Karpas-422 (cell line): ENCODE measurements around the gene REXO1. TPM values are rescaled to one million over a fixed set of nuclear protein-coding genes. Genes with fewer than 3 reads are reported as not detected.

Source experiments
- DNase-seq: peaks from one replicate; pipeline ENCODE4 v3.0.0-alpha.2; 2015
- H2AFZ ChIP-seq: fragments of 200-600 bp; sonication (generic); 2 replicates; pipeline ENCODE4 v1.6.1; 2014; ENCODE audit warnings: antibody characterized with exemption, low read length, mixed read lengths
- H3K27ac ChIP-seq: fragments of 200-600 bp; sonication (generic); 2 replicates; pipeline ENCODE4 v1.5.1; 2014; ENCODE audit warnings: mild to moderate bottlenecking, low read length, moderate library complexity
- H3K27me3 ChIP-seq: fragments of 200-600 bp; sonication (generic); 2 replicates; pipeline ENCODE4 v1.6.1; 2014; ENCODE audit warnings: low read length, mixed read lengths
- H3K36me3 ChIP-seq: fragments of 200-600 bp; sonication (generic); 2 replicates; pipeline ENCODE4 v1.6.1; 2014; ENCODE audit warnings: low read length, mixed read lengths; ENCODE audit not compliant: insufficient read depth
- H3K4me1 ChIP-seq: fragments of 200-600 bp; sonication (generic); 2 replicates; pipeline ENCODE4 v1.6.1; 2014; ENCODE audit warnings: mild to moderate bottlenecking, low read length, mixed read lengths
- H3K4me2 ChIP-seq: fragments of 200-600 bp; sonication (generic); 2 replicates; pipeline ENCODE4 v1.6.1; 2014; ENCODE audit warnings: low read length, low read depth, mild to moderate bottlenecking; ENCODE audit not compliant: poor library complexity, severe bottlenecking
- H3K4me3 ChIP-seq: fragments of 200-600 bp; sonication (generic); 2 replicates; pipeline ENCODE4 v1.5.1; 2014; ENCODE audit warnings: mild to moderate bottlenecking, antibody characterized with exemption, low read length, mixed read lengths
- H3K79me2 ChIP-seq: fragments of 200-600 bp; sonication (generic); 2 replicates; pipeline ENCODE4 v1.6.1; 2014; ENCODE audit warnings: mild to moderate bottlenecking, low read length, mixed read lengths
- H3K9ac ChIP-seq: fragments of 200-600 bp; sonication (generic); 2 replicates; pipeline ENCODE4 v1.6.0; 2014; ENCODE audit warnings: low read length
- H3K9me2 ChIP-seq: fragments of 200-600 bp; sonication (generic), shearing (Covaris generic); replicated peaks from 2 replicates; pipeline ENCODE4 v1.6.0; 2014; ENCODE audit warnings: mild to moderate bottlenecking, low read length, moderate library complexity; ENCODE audit not compliant: insufficient read depth
- H3K9me3 ChIP-seq: fragments of 300-700, 200-600 bp; sonication (generic); 2 replicates; pipeline ENCODE4 v1.6.1; 2014; ENCODE audit warnings: low read length, mixed read lengths
- H4K20me1 ChIP-seq: fragments of 200-600 bp; sonication (generic); 2 replicates; pipeline ENCODE4 v1.6.1; 2014; ENCODE audit warnings: mild to moderate bottlenecking, antibody characterized with exemption, low read length, low read depth; ENCODE audit not compliant: insufficient read depth
- total RNA-seq: library from RNA; depleted of rRNA; stranded (reverse); fragments of >200 nt; shearing (Covaris generic); gene quantifications from 2 replicates; pipeline ENCODE4 v1.2.3, GENCODE V29; 2014; ENCODE audit warnings: low replicate concordance

Gene REXO1
- total RNA-seq, 1 experiment from 2014 or later, result 15.7 TPM

DNA sequence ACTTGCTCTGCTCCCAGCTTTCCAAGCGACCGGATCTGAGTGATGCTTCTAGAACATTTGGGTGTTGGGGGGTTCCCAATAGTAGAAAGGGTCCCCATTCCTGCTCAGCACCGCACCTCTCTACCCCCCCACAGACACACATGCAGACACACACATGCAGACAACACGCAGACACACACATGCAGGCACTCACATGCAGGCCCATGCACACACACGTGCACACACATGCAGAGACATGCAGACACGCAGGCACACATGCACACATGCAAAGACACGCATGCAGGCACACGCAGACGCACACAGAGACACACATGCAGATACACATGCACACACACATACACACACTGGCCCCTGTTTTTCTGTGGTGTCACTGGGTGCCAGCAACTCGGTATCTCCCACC lies 71.1 kb downstream of the REXO1 start:
- H4K20me1 ChIP-seq, result no peaks in the 10 kb centered on the region
- H3K27me3 ChIP-seq, result no peaks in the 10 kb centered on the region
- H3K4me3 ChIP-seq, result no peak overlapping the region
- H3K9me2 ChIP-seq, result no peaks in the 10 kb centered on the region
- H3K4me1 ChIP-seq, result peaks cover 9% of the 10 kb centered on the region
- H2AFZ ChIP-seq, result no peak overlapping the region
- no peaks in the 10 kb centered on the region for H3K79me2 ChIP-seq
- no peak overlapping the region for H3K4me2 ChIP-seq
- no peaks in the 10 kb centered on the region for H3K36me3 ChIP-seq
- peaks cover 4% of the 10 kb centered on the region for H3K9me3 ChIP-seq
- no peak overlapping the region for H3K9ac ChIP-seq
- no peak for DNase-seq
- no peak overlapping the region for H3K27ac ChIP-seq

DNA sequence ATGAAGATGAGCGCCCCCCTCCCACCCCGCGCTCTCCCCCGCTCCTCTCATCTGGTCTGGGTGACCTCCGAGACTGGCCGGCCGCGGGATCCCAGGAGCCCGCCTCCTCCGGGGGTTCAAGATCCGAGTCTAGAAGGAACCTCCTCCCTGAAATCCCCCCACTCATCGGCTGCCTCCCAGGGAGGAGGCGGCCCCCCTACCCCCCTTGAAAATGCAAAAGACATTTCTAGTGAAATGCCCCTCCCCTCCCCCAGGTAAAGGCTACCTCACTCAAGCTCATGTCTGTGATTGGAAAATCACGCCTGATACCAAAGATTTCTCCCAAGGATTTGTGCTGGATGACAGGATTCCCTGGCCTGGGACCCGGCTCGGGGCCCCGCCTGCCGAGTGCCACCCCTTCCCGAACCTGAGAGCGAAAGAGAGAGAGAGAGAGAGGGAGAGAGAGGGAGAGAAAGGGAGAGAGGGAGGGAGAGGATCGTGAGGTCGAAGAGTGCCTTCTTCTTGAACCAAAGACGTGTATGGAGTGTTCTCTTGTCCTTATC lies 71.6 kb downstream of the REXO1 start:
- H3K9me2 ChIP-seq, result no peaks in the 10 kb centered on the region
- H3K27me3 ChIP-seq, result no peaks in the 10 kb centered on the region
- H2AFZ ChIP-seq, result no peak overlapping the region
- H4K20me1 ChIP-seq, result no peaks in the 10 kb centered on the region
- H3K4me3 ChIP-seq, result no peak overlapping the region
- no peaks in the 10 kb centered on the region for H3K79me2 ChIP-seq
- H3K9ac ChIP-seq, result no peak overlapping the region
- DNase-seq, result no peak
- no peaks in the 10 kb centered on the region for H3K36me3 ChIP-seq
- H3K27ac ChIP-seq, result no peak overlapping the region
- peaks cover 2% of the 10 kb centered on the region for H3K9me3 ChIP-seq
- no peak overlapping the region for H3K4me2 ChIP-seq
- H3K4me1 ChIP-seq, result peaks cover 9% of the 10 kb centered on the region

DNA sequence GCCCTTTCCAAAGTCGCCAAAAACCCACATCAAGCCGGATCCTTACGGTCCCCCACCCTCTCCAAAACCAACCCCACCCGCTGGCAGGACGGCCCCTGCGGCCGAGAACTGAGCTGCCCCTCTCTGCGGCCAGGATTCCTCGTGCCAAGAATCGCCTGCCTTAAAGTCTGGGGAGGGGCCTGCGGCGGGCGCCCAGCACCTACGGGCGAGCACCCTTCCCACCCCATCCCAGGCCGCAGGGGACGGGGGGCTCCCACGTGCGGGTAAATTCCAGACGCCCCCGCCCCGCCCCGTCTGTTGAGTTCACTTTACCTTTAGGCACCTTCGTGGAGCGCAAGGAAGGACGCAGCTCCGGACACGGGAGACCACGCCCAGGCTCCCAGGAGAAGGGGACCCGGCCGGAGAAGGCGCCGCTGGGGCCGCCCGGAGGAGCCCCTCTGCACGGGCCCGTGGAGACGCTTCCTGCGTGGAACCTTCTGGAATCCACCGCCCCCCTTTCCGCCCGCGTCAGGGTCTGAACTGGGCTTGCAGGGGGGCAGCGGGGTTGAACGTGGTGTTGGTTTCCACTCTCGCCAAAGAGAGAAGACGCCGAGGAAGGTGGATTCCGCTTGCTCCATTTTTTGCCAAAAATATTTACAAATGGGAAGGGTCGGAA lies 72.2 kb downstream of the REXO1 start:
- Histone ChIP-seq H3K79me2 (no peaks in the 10 kb centered on the region), H3K9me3 (no peaks in the 10 kb centered on the region), H2AFZ (no peak overlapping the region), H3K4me2 (no peak overlapping the region), H3K4me1 (peaks cover 9% of the 10 kb centered on the region), H3K27me3 (no peaks in the 10 kb centered on the region), H3K9ac (no peak overlapping the region), H3K9me2 (no peaks in the 10 kb centered on the region), H3K4me3 (no peak overlapping the region), H3K36me3 (no peaks in the 10 kb centered on the region), H4K20me1 (no peaks in the 10 kb centered on the region), H3K27ac (no peak overlapping the region)
- DNase-seq, result no peak

DNA sequence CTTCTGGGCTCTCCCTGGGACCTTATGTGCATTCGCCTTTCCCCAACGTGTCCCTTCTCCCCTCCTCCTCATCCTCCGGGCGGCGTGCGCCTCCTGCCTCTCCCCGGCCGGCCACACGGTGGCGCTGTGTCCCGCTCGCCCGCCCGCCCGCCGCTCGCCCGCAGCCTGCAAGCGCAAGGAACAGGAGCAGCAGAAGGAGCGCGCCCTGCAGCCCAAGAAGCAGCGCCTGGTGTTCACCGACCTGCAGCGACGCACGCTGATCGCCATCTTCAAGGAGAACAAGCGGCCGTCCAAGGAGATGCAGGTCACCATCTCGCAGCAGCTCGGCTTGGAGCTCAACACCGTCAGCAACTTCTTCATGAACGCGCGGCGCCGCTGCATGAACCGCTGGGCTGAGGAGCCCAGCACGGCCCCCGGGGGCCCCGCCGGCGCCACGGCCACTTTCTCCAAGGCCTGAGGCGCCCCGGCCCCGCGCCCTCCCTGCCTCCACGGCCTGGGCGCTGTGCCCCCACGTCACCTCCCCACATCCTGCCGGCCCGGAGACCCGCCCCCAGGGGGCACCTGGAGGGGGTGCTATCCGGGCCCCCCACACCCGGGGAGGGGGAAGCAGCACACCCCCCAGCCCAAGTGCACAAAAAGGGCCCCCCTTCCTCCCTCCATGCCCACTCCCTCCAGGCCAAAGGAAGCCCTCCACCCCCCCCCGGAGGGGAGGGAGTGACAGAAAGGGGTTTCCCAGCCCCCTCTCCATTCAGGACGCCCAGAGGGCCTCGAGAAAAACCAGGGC lies 73.1 kb downstream of the REXO1 start:
- Histone ChIP-seq H3K9ac (no peak overlapping the region), H3K4me3 (no peak overlapping the region), H2AFZ (no peak overlapping the region), H3K27me3 (no peaks in the 10 kb centered on the region), H3K4me2 (no peak overlapping the region), H3K9me3 (no peaks in the 10 kb centered on the region), H3K79me2 (no peaks in the 10 kb centered on the region), H3K9me2 (no peaks in the 10 kb centered on the region), H3K27ac (no peak overlapping the region), H4K20me1 (no peaks in the 10 kb centered on the region), H3K4me1 (peaks cover 4% of the 10 kb centered on the region; the same call in 1 of the 2 replicates), H3K36me3 (no peaks in the 10 kb centered on the region)
- peak; percentile 88 for DNase-seq

DNA sequence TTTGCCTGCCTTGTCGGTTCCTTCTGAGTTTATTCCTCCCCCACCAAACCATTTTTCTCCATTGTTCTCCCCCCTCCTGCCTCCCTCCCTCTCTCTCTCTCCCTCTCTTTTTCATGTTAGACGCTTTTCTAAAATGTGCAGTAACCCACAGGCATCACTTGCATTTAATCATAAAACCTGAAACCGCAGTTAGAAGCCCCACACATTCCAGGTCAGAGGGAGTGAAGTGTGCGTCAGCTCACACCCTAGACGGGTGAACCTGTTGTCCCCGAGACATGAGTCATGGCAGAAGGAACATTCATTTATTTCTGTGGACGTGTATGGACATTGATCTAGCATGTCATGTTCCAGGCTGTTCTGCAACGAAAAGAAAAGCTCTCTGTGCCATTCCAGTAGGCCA lies 75.1 kb downstream of the REXO1 start:
- Histone ChIP-seq H3K9me3 (no peaks in the 10 kb centered on the region), H2AFZ (no peak overlapping the region), H3K4me2 (no peak overlapping the region)

DNA sequence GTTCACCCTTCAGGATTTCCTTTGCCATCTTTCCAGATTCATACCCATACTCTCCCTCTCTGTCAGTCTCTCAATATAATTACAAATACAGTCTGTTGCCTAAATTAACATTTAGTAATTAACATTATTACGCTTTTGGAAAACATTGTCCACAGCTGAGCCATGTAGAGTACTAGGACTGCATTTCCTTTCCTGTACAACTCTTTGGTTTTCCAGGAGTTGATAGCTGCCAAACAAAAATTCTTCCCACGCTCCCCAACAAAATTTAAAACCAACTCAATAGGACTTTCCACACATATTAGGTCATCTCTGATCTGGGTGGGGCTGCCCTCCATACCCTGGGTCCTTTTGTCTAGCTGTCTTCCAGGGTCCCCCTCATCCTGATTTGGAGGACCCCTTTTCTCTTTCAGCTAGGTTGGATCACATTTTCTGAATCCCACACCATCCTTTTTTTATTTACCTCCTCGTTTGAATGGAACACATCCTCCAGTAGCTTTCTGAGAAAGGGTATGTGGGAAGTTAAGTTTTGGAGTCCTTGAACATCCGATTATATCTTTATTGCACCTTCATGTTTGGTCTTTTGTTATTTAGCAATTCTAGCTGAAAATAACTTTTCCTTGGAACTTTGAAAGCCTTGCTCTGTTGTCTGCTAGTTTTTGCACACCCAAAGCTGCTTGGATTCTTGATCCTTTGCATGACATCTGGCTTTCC lies 77.3 kb downstream of the REXO1 start:
- no peak overlapping the region for H3K4me3 ChIP-seq
- H3K9me3 ChIP-seq, result no peaks in the 10 kb centered on the region
- no peaks in the 10 kb centered on the region for H3K27me3 ChIP-seq
- no peaks in the 10 kb centered on the region for H4K20me1 ChIP-seq
- no peaks in the 10 kb centered on the region for H3K9me2 ChIP-seq
- no peak overlapping the region for H3K27ac ChIP-seq
- H3K36me3 ChIP-seq, result no peaks in the 10 kb centered on the region
- no peak overlapping the region for H2AFZ ChIP-seq
- H3K79me2 ChIP-seq, result no peaks in the 10 kb centered on the region
- DNase-seq, result no peak
- H3K4me1 ChIP-seq, result peaks cover 12% of the 10 kb centered on the region
- H3K9ac ChIP-seq, result no peak overlapping the region
- H3K4me2 ChIP-seq, result no peak overlapping the region

More for the DNA sequence above, 75.1 kb downstream of the REXO1 start:
- no peak overlapping the region for H3K9ac ChIP-seq
- H3K4me1 ChIP-seq, result no peaks in the 10 kb centered on the region
- H3K27ac ChIP-seq, result no peak overlapping the region
- no peaks in the 10 kb centered on the region for H3K9me2 ChIP-seq
- DNase-seq, result no peak
- H3K4me3 ChIP-seq, result no peak overlapping the region
- H4K20me1 ChIP-seq, result no peaks in the 10 kb centered on the region
- no peaks in the 10 kb centered on the region for H3K36me3 ChIP-seq
- no peaks in the 10 kb centered on the region for H3K27me3 ChIP-seq
- no peaks in the 10 kb centered on the region for H3K79me2 ChIP-seq

DNA sequence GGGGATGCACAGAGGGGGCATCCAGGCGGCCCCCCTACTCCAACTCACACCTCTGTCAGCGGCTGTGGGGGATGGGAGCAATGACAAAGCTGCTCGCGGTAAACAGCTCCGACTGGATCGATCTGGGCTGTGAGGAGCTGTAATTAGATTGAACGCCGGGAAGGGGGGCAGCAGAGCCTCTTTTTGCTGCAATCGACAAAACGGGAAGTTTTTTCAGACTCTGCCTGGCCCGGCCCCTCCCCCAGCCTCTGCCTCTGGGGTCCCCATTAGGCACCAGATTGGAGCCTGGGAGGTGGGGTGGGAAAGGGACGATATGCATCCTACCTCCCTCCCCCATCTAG lies 78.7 kb downstream of the REXO1 start:
- no peaks in the 10 kb centered on the region for H3K9me2 ChIP-seq
- DNase-seq, result no peak
- H3K4me1 ChIP-seq, result peaks cover 12% of the 10 kb centered on the region
- H3K4me2 ChIP-seq, result no peak overlapping the region
- no peaks in the 10 kb centered on the region for H3K36me3 ChIP-seq
- H3K79me2 ChIP-seq, result no peaks in the 10 kb centered on the region
- no peak overlapping the region for H3K27ac ChIP-seq
- no peaks in the 10 kb centered on the region for H3K27me3 ChIP-seq
- H4K20me1 ChIP-seq, result no peaks in the 10 kb centered on the region
- no peak overlapping the region for H3K4me3 ChIP-seq
- H2AFZ ChIP-seq, result no peak overlapping the region
- H3K9me3 ChIP-seq, result no peaks in the 10 kb centered on the region
- no peak overlapping the region for H3K9ac ChIP-seq
